WERI-Rb-1 (cell line): ENCODE results near the gene ASB8.

Experiments used
- DNase-seq: peaks from one replicate; pipeline ENCODE4 v3.0.0-alpha.2; 2020
- H3K27ac ChIP-seq: fragments of 250-450 bp; sonication (Bioruptor Pico); 2 replicates; pipeline ENCODE4 v1.5.1; 2020; ENCODE audit warnings: mild to moderate bottlenecking, moderate library complexity
- H3K27me3 ChIP-seq: fragments of 250-450 bp; sonication (Bioruptor Pico); 2 replicates; pipeline ENCODE4 v1.5.1; 2021; ENCODE audit warnings: mild to moderate bottlenecking, low read depth, moderate library complexity; ENCODE audit not compliant: insufficient read depth, severe bottlenecking
- H3K36me3 ChIP-seq: fragments of 250-450 bp; sonication (Bioruptor Pico); 2 replicates; pipeline ENCODE4 v1.5.1; 2020; ENCODE audit warnings: mild to moderate bottlenecking, moderate library complexity
- H3K4me3 ChIP-seq: 2 replicates; pipeline ENCODE4 v1.5.1; 2011; ENCODE audit warnings: low read depth, mild to moderate bottlenecking, control low read depth, low read length
- H3K9me3 ChIP-seq: fragments of 250-450 bp; sonication (Bioruptor Pico); 2 replicates; pipeline ENCODE4 v1.5.1; 2021; ENCODE audit warnings: mild to moderate bottlenecking, moderate library complexity; ENCODE audit not compliant: severe bottlenecking
- CTCF ChIP-seq: IDR thresholded peaks from 2 replicates; pipeline ENCODE4 v1.5.1; 2011; ENCODE audit warnings: low read depth, mild to moderate bottlenecking, control low read depth, inconsistent platforms, low read length

Gene ASB8

GRCh38 chr12:48199774-48200221, 42.5 kb upstream of the ASB8 start:
- Histone ChIP-seq H3K4me3 (no peak overlapping the region), H3K36me3 (no peaks in the 10 kb centered on the region), H3K27me3 (peaks cover 42% of the 10 kb centered on the region), H3K9me3 (no peaks in the 10 kb centered on the region), H3K27ac (no peak overlapping the region)
- no peak for DNase-seq
- no peak for TF ChIP-seq CTCF

- Histone ChIP-seq H3K27me3 (peaks cover 44% of the 10 kb centered on the region), H3K27ac (no peak overlapping the region)
Observed at GRCh38 chr12:48198985-48199384, 41.7 kb upstream of the ASB8 start.

GRCh38 chr12:48198672-48198971, 41.3 kb upstream of the ASB8 start:
- peaks cover 41% of the 10 kb centered on the region for H3K27me3 ChIP-seq
- DNase-seq: no peak
- no peaks in the 10 kb centered on the region for H3K36me3 ChIP-seq
- TF ChIP-seq CTCF: no peak
- no peak overlapping the region; the same call in 1 of the 2 replicates for H3K4me3 ChIP-seq
- H3K9me3 ChIP-seq: no peaks in the 10 kb centered on the region
- no peak overlapping the region for H3K27ac ChIP-seq

More at GRCh38 chr12:48198985-48199384, 41.7 kb upstream of the ASB8 start:
- TF ChIP-seq CTCF: no peak
- H3K4me3 ChIP-seq: no peak overlapping the region
- no peak for DNase-seq
- no peaks in the 10 kb centered on the region for H3K36me3 ChIP-seq
- H3K9me3 ChIP-seq: no peaks in the 10 kb centered on the region

- no peak for TF ChIP-seq CTCF
- Histone ChIP-seq H3K9me3 (no peaks in the 10 kb centered on the region), H3K4me3 (peak overlapping the region; percentile 37), H3K27ac (no peak overlapping the region), H3K36me3 (no peaks in the 10 kb centered on the region), H3K27me3 (peaks cover 39% of the 10 kb centered on the region)
- peak; percentile 67 for DNase-seq
Observed at GRCh38 chr12:48197971-48198671, 40.8 kb upstream of the ASB8 start.

GRCh38 chr12:48197549-48197970, 40.2 kb upstream of the ASB8 start:
- Histone ChIP-seq H3K9me3 (no peaks in the 10 kb centered on the region), H3K27me3 (peaks cover 36% of the 10 kb centered on the region), H3K4me3 (peak overlapping the region; percentile 37), H3K36me3 (no peaks in the 10 kb centered on the region), H3K27ac (no peak overlapping the region)
- TF ChIP-seq CTCF: 0 out of 2 replicates have a peak, but pooled peaks have one; percentile 11
- no peak for DNase-seq

GRCh38 chr12:48194799-48195201, 37.5 kb upstream of the ASB8 start:
- DNase-seq: no peak
- Histone ChIP-seq H3K27ac (no peak overlapping the region), H3K36me3 (no peaks in the 10 kb centered on the region), H3K27me3 (peaks cover 35% of the 10 kb centered on the region), H3K9me3 (no peaks in the 10 kb centered on the region), H3K4me3 (no peak overlapping the region)
- TF ChIP-seq CTCF: no peak
